Right atrium auricular region (tissue), 2 donors: ENCODE measurements around the gene RXFP1. TPM values are rescaled to one million over a fixed set of nuclear protein-coding genes. Genes with fewer than 3 reads are reported as not detected.

Source experiments
- DNase-seq: peaks from one replicate; pipeline ENCODE4 v3.0.0-alpha.2; 2019; ENCODE audit warnings: low spot score
- H3K27ac ChIP-seq, 2 donors: fragments of 200-600 bp; sonication (generic); 1 replicate in 1 of 2; 2 replicates in 1 of 2; pipeline ENCODE4 v1.5.1; 2016 to 2019
- H3K27me3 ChIP-seq, 2 donors: fragments of 200-600 bp; sonication (generic); one replicate each; pipeline versions ENCODE4 v1.5.1 to v1.6.0; 2017 to 2019
- H3K36me3 ChIP-seq: fragments of 200-600 bp; sonication (generic); one replicate; pipeline ENCODE4 v1.5.1; 2016
- H3K4me1 ChIP-seq, 2 donors: fragments of 200-600 bp; sonication (generic); one replicate each; pipeline versions ENCODE4 v1.5.1 to v1.6.0; 2017 to 2019
- H3K4me3 ChIP-seq, 2 donors: fragments of 200-600 bp; sonication (generic); 1 replicate in 1 of 2; 2 replicates in 1 of 2; pipeline ENCODE4 v1.5.1; 2017 to 2019; ENCODE audit warnings: mild to moderate bottlenecking in 1 of 2, moderate library complexity in 1 of 2
- H3K9me3 ChIP-seq, 2 donors: fragments of 200-600 bp; sonication (generic); one replicate each; pipeline ENCODE4 v1.5.1; 2019
- CTCF ChIP-seq, 2 donors: fragments of 200-600 bp; sonication (generic); IDR thresholded peaks; one replicate each; pipeline ENCODE4 v1.5.1; 2019; ENCODE audit warnings: antibody characterized with exemption in 2 of 2
- total RNA-seq, 2 donors: library from RNA; depleted of rRNA; stranded (reverse); fragments of >200 nt; gene quantifications; one replicate each; pipeline ENCODE4 v1.1.0, GENCODE V29; 2016

RXFP1 gene
- total RNA-seq, 2 donors from 2014 or later: not detected

GRCh38 chr4:158599765-158600498 is 78.2 kb downstream of the RXFP1 start:
- Histone ChIP-seq H3K27ac (no peak overlapping the region), H3K4me1 (no peaks in the 10 kb centered on the region), H3K36me3 (no peaks in the 10 kb centered on the region), H3K9me3 (no peaks in the 10 kb centered on the region), H3K27me3 (no peaks in the 10 kb centered on the region), H3K4me3 (no peak overlapping the region)
- no peak for TF ChIP-seq CTCF (IDR thresholded peaks at IDR 0.05)
- no peak for DNase-seq

GRCh38 chr4:158604369-158604768 is 82.7 kb downstream of the RXFP1 start:
- Histone ChIP-seq H3K9me3 (no peaks in the 10 kb centered on the region), H3K4me3 (no peak overlapping the region), H3K27ac (no peak overlapping the region), H3K27me3 (no peaks in the 10 kb centered on the region), H3K4me1 (no peaks in the 10 kb centered on the region), H3K36me3 (no peaks in the 10 kb centered on the region)
- TF ChIP-seq CTCF (IDR thresholded peaks at IDR 0.05): no peak
- no peak for DNase-seq

- Histone ChIP-seq H3K27me3 (no peaks in the 10 kb centered on the region), H3K4me3 (no peak overlapping the region), H3K27ac (no peak overlapping the region), H3K4me1 (no peaks in the 10 kb centered on the region), H3K36me3 (no peaks in the 10 kb centered on the region), H3K9me3 (no peaks in the 10 kb centered on the region)
- TF ChIP-seq CTCF (IDR thresholded peaks at IDR 0.05): no peak
- DNase-seq: no peak
Measured at GRCh38 chr4:158605393-158605792, 83.7 kb downstream of the RXFP1 start.

- Histone ChIP-seq H3K36me3 (no peaks in the 10 kb centered on the region), H3K27ac (no peak overlapping the region), H3K27me3 (no peaks in the 10 kb centered on the region), H3K9me3 (no peaks in the 10 kb centered on the region), H3K4me3 (no peak overlapping the region), H3K4me1 (no peaks in the 10 kb centered on the region)
- no peak for DNase-seq
- TF ChIP-seq CTCF (IDR thresholded peaks at IDR 0.05): no peak
Measured at GRCh38 chr4:158606969-158607368, 85.3 kb downstream of the RXFP1 start.

- no peaks in the 10 kb centered on the region for H3K4me1 ChIP-seq
- H3K27ac ChIP-seq: no peak overlapping the region
- no peak overlapping the region for H3K4me3 ChIP-seq
- no peaks in the 10 kb centered on the region for H3K27me3 ChIP-seq
- H3K9me3 ChIP-seq: no peaks in the 10 kb centered on the region
- no peak for TF ChIP-seq CTCF (IDR thresholded peaks at IDR 0.05)
- H3K36me3 ChIP-seq: no peaks in the 10 kb centered on the region
- no peak for DNase-seq
Measured at GRCh38 chr4:158609116-158609515, 87.4 kb downstream of the RXFP1 start.

GRCh38 chr4:158610790-158611189 is 89.1 kb downstream of the RXFP1 start:
- TF ChIP-seq CTCF (IDR thresholded peaks at IDR 0.05): no peak
- Histone ChIP-seq H3K4me3 (no peak overlapping the region), H3K27me3 (no peaks in the 10 kb centered on the region), H3K4me1 (no peaks in the 10 kb centered on the region), H3K27ac (no peak overlapping the region), H3K9me3 (no peaks in the 10 kb centered on the region), H3K36me3 (no peaks in the 10 kb centered on the region)
- no peak for DNase-seq
